Measurements from ENCODE around the gene AOPEP. TPM values are rescaled to one million over a fixed set of nuclear protein-coding genes. Genes with fewer than 3 reads are reported as not detected.

AOPEP gene
- total RNA-seq, 1 experiment from 2014 or later, result 55.5 TPM

DNA sequence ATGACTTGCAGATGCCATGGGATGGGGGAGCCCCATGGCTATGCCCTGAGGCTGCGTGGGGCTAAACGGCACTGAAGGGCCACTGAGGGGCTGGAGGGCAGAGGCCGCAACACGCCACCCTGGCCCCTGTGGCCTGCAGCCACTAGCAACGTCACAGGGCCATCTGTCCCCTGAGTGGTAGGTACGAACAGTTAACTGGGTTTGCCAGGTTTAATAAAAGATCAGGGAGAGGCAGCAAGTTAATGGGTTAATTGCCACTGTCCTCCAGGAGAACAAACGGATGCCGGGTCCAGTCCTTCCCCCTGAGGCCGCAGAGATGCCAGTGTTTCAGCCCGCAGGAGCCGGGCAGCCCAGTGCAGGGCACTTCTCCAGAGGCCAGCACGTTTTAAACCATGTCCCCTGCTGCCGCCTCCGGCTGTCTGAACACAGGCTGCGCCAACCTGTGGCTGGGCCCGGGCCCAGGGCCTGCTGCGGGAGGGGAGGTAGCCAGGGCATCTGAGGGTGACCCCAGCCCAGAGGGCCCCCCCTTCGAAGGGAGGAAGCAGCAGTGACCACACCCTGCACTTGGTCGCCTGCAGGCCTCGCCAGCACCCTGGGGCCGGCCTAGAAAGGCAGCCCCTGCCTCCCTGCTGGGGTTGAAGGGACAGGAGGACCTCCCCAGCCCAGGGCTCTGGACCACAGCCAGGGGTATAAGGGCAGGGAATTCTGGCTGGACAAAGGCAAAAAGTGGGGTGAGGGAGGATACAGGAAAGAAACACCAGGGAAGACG, 363.7 kb downstream of the AOPEP start:
- in situ Hi-C loops (cut with HindIII; ENCODE audit: low pct_unique_long_range_greater_than_20kb, low sequenced_read_pairs), result no loop called here
- DNase-seq (ENCODE audit: low read depth), result no peak

DNA sequence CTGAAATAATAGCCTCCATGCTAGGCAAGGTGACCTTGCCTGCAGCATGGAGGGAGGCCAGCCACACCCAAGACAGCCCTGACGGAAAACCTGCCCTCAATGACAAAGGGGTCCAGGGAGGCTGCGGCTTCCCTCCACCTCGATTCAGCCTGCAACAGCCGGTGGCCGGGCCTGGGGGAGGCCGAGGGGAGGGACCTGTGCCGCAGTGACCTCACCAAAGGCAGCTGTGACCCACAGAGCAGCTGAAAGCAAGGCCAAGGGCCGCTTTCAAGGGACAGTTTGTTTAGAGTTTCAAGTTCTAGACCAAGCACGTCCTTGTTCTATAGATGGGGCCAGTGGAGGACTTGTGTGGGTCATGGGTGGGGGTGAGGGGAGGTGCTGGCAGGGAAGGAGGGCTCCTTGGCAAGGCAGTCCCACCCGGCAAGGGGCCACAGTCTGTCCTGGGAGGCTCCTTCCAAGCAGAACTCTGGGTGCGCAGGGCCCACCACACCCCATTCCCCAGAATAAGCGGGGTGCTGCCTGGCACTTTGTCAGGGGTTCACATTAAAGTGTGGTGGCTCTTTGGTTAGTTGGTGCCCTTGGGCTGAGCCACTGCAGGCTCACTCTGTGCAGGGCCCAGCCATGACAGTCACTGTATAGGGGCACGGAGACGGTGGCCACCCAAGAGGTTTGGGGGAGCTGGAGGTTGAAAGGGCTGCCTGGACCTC, 364.5 kb downstream of the AOPEP start:
- in situ Hi-C loops (cut with HindIII; ENCODE audit: low pct_unique_long_range_greater_than_20kb, low sequenced_read_pairs), result no loop called here
- no peak for DNase-seq (ENCODE audit: low read depth)

DNA sequence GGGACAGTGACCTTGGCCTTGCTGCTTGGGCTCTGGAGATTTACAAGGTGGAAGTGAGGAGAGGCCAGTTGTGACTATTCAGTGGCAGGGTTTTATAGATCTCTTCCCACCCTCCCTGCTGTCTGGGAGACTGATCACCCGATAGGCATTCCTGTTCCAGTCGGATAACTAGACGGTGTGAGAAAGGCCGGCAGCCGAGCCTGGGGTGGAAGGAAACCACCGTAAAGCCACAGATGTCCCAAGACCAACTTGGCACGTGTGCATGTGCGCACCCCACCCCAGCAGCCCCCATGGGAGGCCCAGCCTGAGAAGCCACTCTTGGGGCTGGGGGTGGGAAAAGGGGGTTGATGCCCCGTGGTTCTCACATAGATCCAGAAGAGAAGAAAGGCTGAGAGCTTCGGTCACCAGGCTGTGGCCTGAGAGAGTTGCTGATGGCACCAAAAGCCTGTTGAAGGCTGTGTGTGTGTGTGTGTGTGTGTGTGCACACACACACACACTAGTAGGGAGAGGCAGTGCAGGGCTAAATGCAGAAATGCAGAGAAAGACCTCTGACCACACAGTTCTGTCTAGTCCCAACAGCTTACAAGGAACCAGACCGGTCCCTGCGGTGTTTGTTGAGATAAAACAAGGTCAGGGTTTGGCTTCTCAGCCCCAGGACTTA, 365.2 kb downstream of the AOPEP start:
- DNase-seq (ENCODE audit: low read depth), result peak; percentile 41
- in situ Hi-C loops (cut with HindIII; ENCODE audit: low pct_unique_long_range_greater_than_20kb, low sequenced_read_pairs), result no loop called here

DNA sequence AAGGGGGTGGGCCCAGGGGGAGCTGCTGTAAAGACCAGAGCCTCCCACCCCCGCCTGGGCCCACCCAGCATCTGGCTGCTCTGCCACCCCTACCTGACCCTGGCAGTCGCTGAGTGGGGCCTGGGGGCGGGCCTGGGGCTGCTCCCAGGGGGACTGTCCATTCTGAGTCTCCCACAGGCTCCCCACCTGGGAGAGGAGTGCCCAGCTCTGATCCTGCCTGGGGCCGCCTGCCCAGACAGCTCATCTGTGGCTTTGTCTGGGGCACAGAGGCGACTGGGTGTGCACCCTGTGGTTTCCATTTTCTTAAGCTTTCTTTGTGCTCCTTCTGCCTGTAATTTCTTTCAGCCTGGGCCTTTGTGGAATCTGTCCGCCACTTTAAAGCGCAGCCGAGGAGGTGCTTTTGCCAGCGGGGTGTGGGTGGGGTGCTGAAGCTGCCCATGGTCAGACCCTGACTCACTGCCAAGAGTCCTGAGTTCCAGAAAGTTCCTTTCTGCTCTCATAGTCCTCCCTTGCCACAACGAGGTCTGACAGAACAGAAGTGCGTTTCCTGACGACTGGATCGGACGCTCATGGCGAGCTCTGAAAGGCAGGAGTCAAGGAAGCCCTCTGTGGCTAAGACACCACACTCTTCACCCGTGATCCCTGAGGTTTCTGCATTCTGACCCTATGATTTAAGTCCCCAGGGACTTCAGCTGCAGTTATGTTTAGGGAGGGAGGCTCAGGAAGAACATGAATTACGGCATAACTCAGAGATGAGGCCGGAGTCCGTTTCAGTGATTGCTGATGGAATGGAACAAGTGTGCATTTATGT, 366.0 kb downstream of the AOPEP start:
- in situ Hi-C loops (cut with HindIII; ENCODE audit: low pct_unique_long_range_greater_than_20kb, low sequenced_read_pairs), result no loop called here
- DNase-seq (ENCODE audit: low read depth), result peak; percentile 55

DNA sequence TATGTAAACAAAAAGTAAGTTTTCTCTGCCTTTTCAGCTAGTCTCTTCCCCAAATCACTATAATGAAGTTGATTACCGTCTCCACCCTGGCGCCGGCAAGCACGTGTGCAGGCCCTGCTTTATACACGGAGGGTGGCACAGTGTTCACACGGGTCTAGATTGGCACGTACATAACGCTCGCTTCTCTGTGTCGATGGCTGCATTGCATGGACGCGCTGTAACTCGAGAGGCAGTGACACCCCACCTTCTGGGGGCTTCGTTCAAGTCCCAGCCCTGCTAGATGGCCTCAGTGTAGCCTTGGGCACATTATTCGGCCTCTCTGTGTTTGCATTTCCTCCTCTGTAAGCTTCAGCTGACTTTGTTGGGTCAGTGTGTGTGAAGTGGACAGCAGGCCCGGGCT, 367.1 kb downstream of the AOPEP start:
- DNase-seq (ENCODE audit: low read depth), result no peak
- in situ Hi-C loops (cut with HindIII; ENCODE audit: low pct_unique_long_range_greater_than_20kb, low sequenced_read_pairs), result no loop called here

DNA sequence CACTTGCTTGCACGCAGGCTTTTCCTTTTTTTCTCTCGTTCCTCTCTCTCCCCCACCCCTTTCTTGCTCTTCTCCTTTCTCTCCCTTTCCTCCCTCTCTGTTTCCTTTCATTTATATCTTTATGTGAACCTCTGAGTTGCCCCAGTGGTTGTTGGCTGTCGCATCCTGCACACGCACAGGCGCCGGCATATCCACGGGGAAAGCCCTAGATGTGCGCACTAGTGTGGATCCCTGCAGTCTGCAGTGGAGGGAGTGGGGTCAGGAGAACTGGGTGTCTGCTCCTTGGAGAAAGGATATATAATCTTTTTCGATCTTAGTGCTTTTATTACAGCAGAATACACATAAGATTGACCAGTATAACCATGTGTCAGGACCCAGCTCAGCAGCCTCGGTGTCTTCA, 367.5 kb downstream of the AOPEP start:
- no peak for DNase-seq (ENCODE audit: low read depth)
- in situ Hi-C loops (cut with HindIII; ENCODE audit: low pct_unique_long_range_greater_than_20kb, low sequenced_read_pairs), result no loop called here

DNA sequence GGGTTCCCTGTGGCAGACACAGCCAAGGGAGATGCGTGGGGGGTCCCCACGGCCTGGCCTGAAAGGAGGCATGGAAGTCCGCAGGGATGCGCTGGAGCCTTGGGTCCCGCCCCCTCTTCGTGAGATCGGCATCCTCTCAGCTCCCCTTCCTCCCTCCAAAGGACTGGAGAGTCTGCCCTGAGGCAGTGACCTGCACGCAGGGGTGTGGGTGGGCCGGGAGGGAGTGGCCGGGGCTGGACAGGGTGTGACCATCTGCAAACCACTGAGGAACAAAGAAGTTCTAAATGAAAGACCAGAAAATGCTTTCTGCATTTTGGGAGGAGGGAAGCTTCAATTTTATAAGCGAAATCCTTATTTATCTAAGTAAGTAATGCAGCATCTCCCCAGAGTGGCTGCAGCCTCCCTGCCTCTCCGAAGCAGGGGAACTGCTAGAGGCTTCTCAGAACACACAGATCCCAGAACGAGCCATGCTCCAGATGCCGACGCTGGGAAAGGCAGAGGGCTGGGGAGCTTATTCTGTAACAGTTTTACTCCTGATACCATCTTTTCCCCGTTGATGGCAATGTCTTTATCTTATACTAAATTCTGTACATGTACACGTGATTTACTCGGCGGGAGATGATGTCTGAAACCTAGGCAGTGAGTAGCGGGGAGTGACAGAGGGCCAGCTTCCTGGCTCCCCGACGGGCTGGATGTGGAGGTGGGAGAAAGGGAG, 369.3 kb downstream of the AOPEP start:
- in situ Hi-C loops (cut with HindIII; ENCODE audit: low pct_unique_long_range_greater_than_20kb, low sequenced_read_pairs), result no loop called here
- no peak for DNase-seq (ENCODE audit: low read depth)

DNA sequence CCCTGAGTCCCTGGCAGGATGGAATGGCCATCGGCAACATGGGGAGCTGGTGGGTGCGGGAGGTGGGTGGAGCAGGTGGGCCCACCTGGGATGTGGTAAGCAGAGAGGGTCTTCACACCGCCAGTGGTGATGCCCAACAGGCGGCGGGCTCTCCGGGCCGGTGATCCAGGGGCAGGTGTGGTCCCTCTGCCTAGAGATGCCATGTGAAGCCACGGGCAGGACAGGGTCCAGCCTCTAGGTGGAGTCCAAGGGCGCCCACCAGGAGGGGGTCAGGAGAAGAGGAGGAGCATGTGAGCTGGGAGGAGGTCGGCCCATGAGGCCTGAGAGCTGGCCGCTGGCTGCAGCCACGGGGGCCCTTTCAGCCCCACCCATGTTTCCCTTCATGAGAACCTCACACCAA, 369.9 kb downstream of the AOPEP start:
- in situ Hi-C loops (cut with HindIII; ENCODE audit: low pct_unique_long_range_greater_than_20kb, low sequenced_read_pairs), result no loop called here
- DNase-seq (ENCODE audit: low read depth), result no peak

DNA sequence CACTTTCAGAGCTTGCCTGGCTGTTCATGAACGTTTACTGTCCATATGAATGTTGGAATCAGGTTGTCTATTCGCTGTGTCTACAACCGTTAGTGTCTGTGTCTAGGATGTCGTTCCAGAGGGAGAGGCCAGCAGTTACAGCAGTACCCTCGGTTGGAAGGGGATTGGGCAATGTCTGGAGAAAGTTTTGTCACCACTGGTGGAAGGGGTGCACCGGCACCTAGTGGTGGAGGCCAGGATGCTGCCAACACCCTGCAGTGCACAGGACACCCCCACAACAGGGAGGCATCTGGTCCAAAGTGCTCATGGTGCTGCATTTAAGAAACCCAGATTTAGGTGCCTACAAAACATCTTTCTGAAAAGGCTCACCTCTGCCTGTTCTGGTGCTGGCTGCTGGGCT, 370.3 kb downstream of the AOPEP start:
- in situ Hi-C loops (cut with HindIII; ENCODE audit: low pct_unique_long_range_greater_than_20kb, low sequenced_read_pairs), result no loop called here
- DNase-seq (ENCODE audit: low read depth), result no peak

DNA sequence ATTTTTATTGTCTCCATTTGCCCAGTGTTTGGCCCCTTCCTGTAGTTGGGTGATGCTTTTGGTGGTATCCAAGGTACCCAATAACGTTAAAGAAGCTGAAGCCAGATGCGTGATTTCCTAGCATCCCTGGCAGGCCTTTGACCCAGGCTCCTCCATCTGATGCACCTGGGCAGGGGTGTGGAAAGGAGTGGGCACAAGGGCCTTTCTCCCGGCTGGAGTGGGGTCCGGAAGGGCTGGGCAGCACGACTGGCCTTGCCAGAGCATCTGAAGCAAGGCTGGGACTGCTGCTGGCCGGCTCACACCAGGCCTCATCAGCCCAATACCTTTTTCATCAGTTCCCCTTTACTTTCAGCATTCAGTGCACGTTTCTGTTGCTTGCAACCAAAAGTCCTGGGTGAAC, 370.8 kb downstream of the AOPEP start:
- DNase-seq (ENCODE audit: low read depth), result no peak
- in situ Hi-C loops (cut with HindIII; ENCODE audit: low pct_unique_long_range_greater_than_20kb, low sequenced_read_pairs), result no loop called here

DNA sequence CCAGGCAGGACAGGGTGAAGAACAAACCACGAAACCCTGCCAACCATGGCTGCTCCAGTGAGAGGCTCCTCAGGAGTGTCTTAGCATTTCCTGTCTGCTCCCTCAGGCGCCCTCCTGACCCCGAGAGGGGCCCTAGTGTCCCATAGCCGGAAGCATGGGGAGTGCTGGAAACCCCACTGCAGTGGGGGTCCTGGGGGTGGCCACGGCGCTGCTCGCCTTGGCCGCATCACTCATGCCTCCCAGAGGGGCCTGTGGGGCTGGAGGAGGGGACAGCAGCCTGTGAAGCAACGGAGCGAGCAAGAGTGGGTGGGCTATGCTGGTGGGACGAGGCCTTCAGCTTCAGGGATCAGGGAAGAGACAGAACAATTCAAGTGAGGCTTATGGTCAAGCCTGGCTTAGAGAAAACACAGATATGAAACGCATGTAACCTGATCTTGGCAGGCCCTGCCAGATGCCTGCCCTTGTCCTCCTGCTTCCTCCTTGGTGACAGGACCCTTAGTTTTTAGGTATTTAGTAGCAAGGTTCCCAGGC, 372.0 kb downstream of the AOPEP start:
- in situ Hi-C loops (cut with HindIII; ENCODE audit: low pct_unique_long_range_greater_than_20kb, low sequenced_read_pairs), result no loop called here
- DNase-seq (ENCODE audit: low read depth), result no peak

DNA sequence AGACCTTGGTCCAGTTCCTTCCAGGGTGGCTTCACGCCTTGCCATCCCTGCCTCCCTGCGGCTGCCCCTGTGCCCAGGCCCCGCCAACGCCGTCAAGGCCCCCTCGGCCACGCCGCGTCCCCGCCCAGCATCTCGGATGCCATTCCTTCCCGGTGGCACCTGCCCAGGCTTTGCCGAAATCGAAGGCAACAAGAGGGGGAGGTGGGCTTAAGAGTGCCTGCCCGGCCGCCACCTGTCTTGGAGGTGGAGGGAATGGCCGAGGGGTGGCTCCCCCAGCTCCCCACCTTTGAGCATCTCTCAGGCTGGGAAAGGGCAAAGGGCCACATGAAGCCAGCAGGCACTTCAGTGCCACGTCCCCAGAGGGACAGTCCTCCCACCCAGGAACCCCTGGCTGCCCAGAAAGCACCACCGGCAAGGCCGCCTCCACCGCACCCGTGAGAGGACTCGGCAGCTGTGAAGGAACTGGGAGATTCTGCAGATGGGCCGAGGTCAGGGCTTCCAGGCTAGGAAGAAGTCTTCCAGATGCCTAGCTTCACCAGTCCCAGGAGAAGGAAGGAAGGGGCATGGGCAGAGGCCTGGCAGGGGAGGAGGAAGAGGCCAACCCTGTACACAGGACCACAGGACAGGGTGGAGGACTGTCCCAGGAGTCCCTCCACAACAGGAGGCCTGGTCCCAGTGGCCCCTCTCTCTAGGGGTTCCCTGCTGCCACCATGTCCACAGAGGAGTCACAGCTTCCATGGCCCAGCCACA, 373.0 kb downstream of the AOPEP start:
- DNase-seq (ENCODE audit: low read depth), result no peak
- in situ Hi-C loops (cut with HindIII; ENCODE audit: low pct_unique_long_range_greater_than_20kb, low sequenced_read_pairs), result no loop called here

DNA sequence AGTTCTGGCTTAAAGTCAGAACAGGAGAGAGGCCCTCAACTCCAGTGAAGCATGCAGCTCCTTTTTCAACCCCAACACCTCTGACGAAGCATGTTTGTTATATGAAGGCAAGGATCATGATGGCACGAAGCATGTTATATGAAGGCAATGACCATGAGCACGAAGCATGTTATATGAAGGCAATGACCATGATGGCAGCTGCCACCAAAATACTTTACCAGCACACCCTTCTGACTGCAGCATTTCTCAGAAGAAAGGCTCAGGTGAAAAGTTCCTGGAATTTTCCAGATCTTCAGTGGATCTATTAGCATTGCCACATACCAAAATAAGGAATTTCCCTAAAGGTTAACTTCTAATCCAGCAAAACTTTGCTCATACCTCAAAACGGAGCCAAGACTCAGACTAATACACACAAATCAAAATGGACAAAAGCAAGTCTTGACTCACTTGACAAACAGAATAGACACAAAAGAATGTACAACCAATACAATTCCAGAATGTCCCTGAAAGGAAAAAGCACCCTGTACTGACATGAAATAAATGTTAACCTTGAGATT, 373.6 kb downstream of the AOPEP start:
- in situ Hi-C loops (cut with HindIII; ENCODE audit: low pct_unique_long_range_greater_than_20kb, low sequenced_read_pairs), result no loop called here
- no peak for DNase-seq (ENCODE audit: low read depth)

DNA sequence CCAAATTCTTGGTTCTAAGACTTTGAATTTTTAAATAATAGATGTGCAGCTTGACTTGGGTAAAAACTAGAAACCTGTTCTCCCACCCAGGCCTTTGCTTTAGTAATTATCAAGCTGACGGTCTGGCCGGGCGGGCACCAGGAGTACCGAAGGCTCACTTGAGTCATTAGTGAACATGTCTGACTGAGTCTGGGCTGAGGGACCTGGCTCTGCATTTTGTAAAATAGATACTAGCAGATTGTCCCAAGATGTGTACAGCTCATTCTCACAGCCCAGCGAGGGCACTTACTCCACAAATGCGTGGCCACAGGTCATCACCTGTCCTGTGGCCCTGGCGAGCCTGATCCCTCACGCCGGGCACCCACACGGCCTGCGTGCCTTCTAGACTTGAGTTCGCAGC, 374.8 kb downstream of the AOPEP start:
- in situ Hi-C loops (cut with HindIII; ENCODE audit: low pct_unique_long_range_greater_than_20kb, low sequenced_read_pairs), result no loop called here
- no peak for DNase-seq (ENCODE audit: low read depth)

DNA sequence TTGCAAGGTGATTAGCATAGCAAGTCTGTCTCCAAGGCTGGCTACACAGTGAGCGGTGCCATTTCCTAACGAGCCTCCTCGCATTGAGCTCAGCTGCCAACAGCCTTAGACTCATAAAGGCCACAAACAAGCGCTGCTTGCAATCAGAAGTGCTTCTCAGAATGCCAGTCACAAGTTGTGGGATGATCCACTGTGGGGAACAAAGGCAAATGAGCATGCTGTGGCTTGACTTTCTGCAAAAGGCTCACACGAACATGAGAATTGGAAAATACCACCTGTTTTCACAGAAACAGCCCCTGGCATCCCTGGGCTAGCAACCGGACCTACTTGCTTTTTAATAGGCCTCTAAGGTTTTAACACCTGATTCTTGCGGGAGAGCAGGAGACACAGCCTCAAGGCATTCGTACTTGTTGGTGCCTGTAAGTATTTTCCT, 375.5 kb downstream of the AOPEP start:
- in situ Hi-C loops (cut with HindIII; ENCODE audit: low pct_unique_long_range_greater_than_20kb, low sequenced_read_pairs), result no loop called here
- DNase-seq (ENCODE audit: low read depth), result no peak

DNA sequence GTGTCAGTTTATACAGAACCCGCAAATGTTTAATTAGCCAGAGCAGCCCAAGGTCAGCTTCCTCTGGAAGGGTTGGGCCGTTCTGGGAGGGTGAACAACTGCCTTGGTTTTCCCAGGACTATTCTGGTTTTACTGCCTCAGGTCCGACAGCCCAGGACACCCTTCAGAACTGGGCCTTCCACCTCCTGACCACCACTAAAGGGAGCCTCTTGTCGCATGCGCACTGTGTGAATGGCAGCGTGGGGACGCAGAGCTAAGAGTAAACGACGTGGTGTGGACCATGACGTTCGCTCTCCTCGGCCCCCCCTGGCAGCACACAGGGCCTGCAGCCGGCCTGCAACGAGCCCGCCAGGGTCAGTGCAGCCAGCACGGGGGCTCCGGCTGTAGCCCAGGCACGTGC, 376.1 kb downstream of the AOPEP start:
- in situ Hi-C loops (cut with HindIII; ENCODE audit: low pct_unique_long_range_greater_than_20kb, low sequenced_read_pairs), result no loop called here
- no peak for DNase-seq (ENCODE audit: low read depth)

DNA sequence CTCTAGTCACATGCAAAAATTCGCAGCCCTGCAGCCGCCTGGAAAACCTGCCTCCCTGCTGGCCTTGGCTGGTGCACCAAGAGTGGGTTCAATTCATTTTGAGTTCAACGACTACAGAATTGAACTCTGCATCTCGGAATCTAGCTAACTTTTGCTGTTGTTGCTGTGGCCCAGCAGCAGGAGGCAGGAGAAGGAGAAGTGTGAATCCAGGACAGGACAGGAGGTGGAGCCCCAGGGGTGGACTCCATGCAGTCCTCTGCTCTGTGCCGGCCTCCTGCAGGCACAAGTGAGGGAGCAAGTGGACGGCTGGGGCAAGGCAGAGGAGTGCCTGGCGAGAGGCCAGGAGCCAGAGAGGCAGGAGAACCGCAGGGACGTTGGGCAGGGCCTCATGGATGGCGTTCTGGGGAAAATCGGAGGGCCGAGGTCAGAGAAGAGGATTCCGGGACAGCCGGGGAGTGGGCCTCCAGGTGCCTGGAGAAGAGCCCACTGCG, 376.8 kb downstream of the AOPEP start:
- in situ Hi-C loops (cut with HindIII; ENCODE audit: low pct_unique_long_range_greater_than_20kb, low sequenced_read_pairs), result no loop called here
- no peak for DNase-seq (ENCODE audit: low read depth)
